ENCODE results near the gene CNNM2.

GRCh38 chr10:103044942-103045489 is 126.9 kb downstream of the CNNM2 start:
- no peak for TF ChIP-seq CTCF (conservative IDR thresholded peaks at IDR 0.05)
- no peak for TF ChIP-seq ZFX (IDR thresholded peaks at IDR 0.05)
